ENCODE results near the gene MEGF8.

The MEGF8 gene

DNA sequence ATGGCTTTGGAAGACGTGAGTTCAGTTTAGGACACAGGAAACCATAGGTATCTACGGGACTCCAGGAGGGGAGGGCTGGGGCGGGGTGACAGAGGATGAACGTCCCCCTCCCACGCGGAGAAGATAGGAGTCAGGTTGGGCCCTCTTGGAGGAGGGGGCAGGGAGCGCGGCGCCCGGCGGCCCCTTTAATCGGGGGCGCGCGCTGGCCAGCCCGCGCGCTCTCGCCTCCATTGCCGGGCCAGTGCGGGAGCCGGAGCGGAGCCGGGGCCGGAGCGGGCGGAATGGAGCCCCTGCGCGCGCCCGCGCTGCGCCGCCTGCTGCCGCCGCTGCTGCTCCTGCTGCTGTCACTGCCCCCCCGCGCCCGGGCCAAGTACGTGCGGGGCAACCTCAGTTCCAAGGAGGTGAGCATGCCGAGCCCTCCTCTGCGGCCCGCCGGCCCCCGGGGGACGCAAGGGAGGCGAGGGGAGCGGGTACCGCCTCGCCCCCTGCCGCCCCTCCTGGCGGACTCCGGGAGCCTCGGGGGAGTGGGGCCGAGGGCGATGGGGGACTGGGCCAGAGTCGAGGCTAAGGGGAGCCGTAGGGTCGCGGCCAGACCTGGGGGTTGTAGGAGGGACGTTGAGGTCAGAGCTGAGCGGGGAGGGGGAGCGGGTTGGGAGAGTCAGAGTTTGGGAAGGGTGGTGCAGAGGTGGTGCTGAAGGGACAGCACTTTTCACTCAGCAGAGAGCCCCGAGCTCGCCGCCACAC is 12.2 kb upstream of the MEGF8 start, which contains the start of gene TMEM145:
TMEM145 (plus strand) TSS at position 214 of the 744 bp plus-strand sequence; CDS start at position 282, 68 bp downstream.
- TF ChIP-seq, protein P1, sequence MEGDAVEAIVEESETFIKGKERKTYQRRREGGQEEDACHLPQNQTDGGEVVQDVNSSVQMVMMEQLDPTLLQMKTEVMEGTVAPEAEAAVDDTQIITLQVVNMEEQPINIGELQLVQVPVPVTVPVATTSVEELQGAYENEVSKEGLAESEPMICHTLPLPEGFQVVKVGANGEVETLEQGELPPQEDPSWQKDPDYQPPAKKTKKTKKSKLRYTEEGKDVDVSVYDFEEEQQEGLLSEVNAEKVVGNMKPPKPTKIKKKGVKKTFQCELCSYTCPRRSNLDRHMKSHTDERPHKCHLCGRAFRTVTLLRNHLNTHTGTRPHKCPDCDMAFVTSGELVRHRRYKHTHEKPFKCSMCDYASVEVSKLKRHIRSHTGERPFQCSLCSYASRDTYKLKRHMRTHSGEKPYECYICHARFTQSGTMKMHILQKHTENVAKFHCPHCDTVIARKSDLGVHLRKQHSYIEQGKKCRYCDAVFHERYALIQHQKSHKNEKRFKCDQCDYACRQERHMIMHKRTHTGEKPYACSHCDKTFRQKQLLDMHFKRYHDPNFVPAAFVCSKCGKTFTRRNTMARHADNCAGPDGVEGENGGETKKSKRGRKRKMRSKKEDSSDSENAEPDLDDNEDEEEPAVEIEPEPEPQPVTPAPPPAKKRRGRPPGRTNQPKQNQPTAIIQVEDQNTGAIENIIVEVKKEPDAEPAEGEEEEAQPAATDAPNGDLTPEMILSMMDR (IDR thresholded peaks at IDR 0.05), result peak; percentile 13; the same call in 1 of the 2 replicates

DNA sequence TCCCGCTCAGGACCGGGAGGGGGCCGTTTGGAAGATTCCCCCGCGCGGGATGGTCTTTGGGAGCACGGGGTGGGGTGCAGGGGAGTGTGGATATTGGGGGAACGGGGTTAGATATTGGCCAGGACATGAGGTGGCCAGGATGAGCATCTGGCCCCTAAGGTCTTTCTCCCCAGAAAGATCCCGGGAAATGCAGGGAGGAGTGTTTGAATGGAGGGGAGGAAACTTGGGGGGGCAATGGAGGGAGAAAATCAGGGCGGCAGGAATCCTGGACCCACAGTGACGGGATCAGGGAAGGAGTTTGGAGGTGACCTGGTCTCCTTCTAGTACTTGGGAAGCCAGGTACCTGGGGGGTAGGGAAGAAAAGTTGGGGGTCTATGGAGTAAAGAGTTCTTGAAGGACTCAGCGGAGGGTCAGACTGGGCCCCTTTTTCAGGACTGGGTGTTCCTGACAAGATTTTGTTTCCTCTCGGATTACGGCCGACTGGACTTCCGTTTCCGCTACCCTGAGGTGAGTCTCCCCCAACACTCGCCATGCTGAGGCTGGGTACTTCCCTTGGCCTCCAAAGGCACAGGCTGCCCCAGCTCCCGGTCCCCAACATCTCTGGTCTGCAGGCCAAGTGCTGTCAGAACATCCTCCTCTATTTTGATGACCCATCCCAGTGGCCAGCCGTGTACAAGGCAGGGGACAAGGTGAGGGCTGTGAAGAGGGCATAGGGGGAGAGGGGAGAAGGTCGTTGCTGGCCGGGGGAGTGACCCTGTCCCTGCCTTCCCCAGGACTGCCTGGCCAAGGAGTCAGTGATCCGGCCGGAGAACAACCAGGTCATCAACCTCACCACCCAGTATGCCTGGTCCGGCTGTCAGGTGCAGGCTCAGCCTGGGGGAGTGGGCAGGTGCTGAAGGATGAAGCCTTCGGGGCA is 11.3 kb upstream of the MEGF8 start:
- TF ChIP-seq, protein P1 (IDR thresholded peaks at IDR 0.05), result no peak

DNA sequence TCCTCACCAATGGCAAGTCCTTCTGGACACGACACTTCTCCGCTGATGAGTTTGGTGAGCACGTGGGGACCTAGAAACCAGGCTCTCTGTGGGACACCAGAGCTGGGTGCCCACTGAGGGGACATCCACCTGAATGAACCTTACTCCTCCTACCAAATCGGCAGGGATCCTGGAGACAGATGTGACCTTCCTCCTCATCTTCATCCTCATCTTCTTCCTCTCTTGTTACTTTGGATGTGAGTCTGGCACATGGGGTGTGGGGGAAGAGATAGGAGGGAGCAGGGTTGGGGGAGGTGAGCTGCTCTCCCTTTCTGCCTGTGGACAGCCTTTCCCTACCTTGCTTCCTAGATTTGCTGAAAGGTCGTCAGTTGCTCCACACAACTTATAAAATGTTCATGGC is 10.4 kb upstream of the MEGF8 start:
- TF ChIP-seq, protein P1 (IDR thresholded peaks at IDR 0.05), result no peak

DNA sequence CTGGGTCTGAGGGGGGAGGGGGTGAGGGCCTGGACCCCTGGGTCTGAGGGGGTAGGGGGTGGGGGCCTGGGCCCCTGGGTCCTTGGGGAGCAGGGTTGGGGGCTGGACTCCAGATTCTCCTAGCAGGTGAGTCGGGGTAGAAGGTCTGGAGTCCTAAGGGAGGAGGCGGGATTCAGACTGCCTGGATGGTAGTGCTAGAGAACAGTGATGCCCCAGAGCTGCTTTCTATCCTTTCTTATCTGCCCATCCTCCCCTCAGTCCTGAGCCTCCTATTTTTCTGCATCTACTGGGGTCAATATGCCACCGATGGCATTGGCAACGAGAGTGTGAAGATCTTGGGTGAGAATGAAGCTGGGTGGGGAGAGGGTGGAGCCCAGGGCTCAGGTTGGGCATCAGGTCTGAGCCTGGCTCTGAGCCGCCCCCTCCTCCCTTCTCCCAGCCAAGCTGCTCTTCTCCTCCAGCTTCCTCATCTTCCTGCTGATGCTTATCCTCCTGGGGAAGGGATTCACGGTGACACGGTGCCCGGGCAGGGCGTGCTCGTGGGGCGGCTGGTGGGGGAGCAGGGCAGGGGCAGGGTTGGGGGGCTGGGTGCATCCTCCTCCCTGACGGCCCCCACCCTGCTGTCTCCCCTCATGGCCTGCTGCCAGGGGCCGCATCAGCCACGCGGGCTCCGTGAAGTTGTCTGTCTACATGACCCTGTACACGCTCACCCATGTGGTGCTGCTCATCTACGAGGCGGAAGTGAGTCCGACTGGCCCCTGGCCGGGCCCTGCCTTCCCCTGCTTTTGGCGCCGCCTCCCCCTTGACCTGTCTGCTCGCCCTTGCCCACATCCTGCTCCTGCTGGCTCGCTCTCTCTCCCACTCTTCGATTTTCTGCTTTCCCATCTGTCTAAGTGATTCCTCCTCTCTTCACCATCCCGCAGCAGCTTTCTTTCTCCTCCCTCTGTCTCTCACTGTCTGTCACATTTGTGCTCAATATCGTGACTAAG is 8.9 kb upstream of the MEGF8 start:
- TF ChIP-seq, protein P1 (IDR thresholded peaks at IDR 0.05), result no peak

DNA sequence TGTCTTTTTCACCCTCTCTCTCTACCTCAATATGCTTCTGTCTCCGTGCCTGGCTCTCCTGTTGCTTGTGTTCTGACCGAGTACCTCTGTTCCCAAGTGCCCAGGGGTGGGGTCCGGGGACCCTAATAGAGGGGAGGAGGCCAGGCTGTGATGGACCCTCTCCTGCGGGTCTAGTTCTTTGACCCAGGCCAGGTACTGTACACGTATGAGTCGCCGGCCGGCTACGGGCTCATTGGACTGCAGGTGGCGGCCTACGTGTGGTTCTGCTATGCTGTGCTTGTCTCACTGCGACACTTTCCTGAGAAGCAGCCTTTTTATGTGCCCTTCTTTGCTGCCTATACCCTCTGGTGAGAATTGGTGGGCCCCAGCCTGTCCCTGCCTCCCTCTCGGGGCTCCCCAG is 7.9 kb upstream of the MEGF8 start:
- TF ChIP-seq, protein P1 (IDR thresholded peaks at IDR 0.05), result no peak

DNA sequence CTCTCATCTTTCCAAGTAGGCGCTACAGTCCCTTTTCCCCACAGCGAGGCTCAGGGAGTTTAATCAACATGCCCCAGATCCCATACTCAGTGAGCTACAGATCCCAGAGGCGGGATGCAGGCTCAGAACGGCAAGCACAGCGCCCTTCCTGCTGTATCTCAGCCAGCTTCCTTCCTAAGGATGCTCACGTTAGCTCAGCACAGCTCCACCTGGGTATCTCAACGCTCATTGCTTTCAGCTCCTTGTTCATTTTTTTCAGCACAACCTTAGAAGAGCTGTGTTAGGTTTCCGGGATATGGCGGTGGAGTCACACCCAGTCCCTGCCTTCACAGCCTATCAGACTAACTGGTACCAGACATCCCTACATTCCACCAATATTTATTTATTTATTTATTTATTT is 3.1 kb upstream of the MEGF8 start:
- TF ChIP-seq, protein P1 (IDR thresholded peaks at IDR 0.05), result no peak

DNA sequence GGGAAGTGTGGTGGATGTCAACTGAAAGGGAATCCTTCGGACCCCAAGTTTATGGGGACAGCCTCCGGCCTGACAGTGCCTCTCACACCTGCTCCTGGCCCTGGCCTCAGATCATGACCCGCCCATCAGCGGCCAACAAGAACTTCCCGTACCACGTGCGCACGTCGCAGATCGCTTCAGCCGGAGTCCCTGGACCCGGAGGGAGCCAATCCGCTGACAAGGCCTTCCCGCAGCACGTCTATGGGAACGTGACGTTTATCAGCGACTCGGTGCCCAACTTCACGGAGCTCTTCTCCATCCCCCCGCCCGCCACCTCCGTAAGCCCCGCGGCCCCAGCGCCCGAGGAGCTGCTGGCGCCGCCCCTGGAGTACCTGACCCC is 2.0 kb upstream of the MEGF8 start:
- TF ChIP-seq, protein P1 (IDR thresholded peaks at IDR 0.05), result no peak

Data from LNCAP (cell line).